NT2/D1 (cell line): ENCODE results near the gene TMEM256.

Source experiments
- DNase-seq: peaks from one replicate; pipeline ENCODE4 v3.0.0-alpha.2; 2011; ENCODE audit warnings: low read depth, low spot score
- H3K27me3 ChIP-seq: 2 replicates; pipeline ENCODE4 v1.6.0; 2011; ENCODE audit warnings: mild to moderate bottlenecking; ENCODE audit not compliant: insufficient read length, insufficient read depth
- H3K36me3 ChIP-seq: 2 replicates; pipeline ENCODE4 v1.6.1; 2011; ENCODE audit warnings: mild to moderate bottlenecking, low read length, mixed read lengths; ENCODE audit not compliant: insufficient read depth, insufficient read length
- H3K4me1 ChIP-seq: 2 replicates; pipeline ENCODE4 v1.5.1; 2011; ENCODE audit not compliant: insufficient read depth, insufficient read length
- H3K4me3 ChIP-seq: 2 replicates; pipeline ENCODE4 v1.5.1; 2011; ENCODE audit warnings: low read depth; ENCODE audit not compliant: insufficient read length
- H3K9ac ChIP-seq: 2 replicates; pipeline ENCODE4 v1.6.0; 2011; ENCODE audit warnings: low read depth; ENCODE audit not compliant: insufficient read length
- H3K9me3 ChIP-seq: 2 replicates; pipeline ENCODE4 v1.5.1; 2011; ENCODE audit warnings: mild to moderate bottlenecking, low read length; ENCODE audit not compliant: insufficient read depth
- SUZ12 ChIP-seq: IDR thresholded peaks from 2 replicates; pipeline ENCODE4 v1.6.1; 2011; ENCODE audit not compliant: insufficient read length, insufficient read depth; ENCODE audit errors: extremely low read depth
- YY1 ChIP-seq: IDR thresholded peaks from 2 replicates; pipeline ENCODE4 v1.6.1; 2011; ENCODE audit not compliant: insufficient read length, insufficient read depth
- ZNF274 ChIP-seq: IDR thresholded peaks from 2 replicates; pipeline ENCODE4 v1.6.1; 2011; ENCODE audit warnings: mild to moderate bottlenecking, low read depth, low read length

The TMEM256 gene

DNA sequence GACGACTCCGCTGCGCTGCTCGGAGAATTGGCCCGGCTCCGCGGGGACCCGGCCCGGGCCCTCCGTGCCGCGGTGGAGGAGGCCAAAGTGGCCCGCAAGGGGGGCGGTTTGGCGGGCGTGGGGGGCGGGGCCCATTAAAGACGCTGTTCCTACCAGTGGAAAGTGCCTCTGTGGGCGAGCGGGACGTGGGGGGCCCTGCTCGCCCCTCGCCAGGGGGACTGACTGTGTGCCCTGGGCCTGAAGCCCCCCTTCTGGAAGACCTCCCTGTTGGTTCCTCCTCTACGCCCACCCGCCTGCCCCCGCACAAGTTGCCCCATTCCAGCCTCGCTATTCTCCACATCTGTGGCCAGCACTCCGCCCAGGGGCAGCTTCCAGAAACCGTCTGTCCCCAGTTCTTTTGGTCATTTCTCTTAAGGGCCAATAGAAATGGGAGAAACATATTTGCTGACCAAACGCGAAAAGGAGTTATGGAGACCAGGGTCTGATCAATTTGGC, 33.5 kb upstream of the TMEM256 start:
- DNase-seq, result no peak
- Histone ChIP-seq H3K27me3 (peaks cover 41% of the 10 kb centered on the region), H3K4me1 (peaks cover 9% of the 10 kb centered on the region), H3K4me3 (peak overlapping the region; percentile 39), H3K9me3 (no peaks in the 10 kb centered on the region), H3K9ac (peak overlapping the region; percentile 74), H3K36me3 (no peaks in the 10 kb centered on the region)
- no peak for TF ChIP-seq ZNF274
- no peak for TF ChIP-seq SUZ12
- TF ChIP-seq YY1, result no peak

DNA sequence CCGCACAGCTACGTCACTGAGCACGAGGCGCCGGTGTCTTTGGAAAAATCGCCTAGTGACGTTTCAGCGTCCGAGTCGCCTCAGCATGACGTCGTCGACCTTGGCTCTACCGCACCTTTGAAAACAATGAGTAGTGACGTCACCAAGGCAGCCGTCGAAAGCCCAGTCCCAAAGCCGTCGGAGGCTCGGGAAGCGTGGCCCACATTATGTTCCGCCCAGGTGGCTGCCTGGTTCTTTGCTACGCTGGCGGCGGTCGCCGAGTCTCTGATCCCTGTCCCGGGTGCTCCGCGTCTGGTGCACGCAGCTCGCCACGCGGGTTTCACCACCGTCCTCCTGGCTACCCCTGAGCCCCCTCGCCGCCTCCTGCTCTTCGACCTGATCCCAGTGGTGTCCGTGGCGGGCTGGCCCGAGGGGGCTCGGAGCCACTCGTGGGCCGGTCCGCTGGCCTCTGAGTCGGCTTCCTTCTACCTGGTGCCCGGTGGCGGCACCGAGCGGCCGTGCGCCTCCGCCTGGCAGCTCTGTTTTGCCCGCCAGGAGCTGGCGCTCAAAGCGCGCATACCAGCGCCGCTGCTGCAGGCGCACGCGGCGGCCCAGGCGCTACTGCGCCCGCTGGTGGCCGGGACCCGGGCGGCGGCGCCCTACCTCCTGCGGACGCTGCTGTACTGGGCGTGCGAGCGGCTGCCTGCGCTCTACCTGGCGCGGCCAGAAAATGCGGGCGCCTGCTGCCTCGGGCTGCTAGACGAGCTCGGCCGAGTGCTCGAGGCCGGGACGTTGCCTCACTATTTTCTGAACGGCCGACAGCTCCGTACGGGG, 32.9 kb upstream of the TMEM256 start:
- peak; percentile 63 for DNase-seq

DNA sequence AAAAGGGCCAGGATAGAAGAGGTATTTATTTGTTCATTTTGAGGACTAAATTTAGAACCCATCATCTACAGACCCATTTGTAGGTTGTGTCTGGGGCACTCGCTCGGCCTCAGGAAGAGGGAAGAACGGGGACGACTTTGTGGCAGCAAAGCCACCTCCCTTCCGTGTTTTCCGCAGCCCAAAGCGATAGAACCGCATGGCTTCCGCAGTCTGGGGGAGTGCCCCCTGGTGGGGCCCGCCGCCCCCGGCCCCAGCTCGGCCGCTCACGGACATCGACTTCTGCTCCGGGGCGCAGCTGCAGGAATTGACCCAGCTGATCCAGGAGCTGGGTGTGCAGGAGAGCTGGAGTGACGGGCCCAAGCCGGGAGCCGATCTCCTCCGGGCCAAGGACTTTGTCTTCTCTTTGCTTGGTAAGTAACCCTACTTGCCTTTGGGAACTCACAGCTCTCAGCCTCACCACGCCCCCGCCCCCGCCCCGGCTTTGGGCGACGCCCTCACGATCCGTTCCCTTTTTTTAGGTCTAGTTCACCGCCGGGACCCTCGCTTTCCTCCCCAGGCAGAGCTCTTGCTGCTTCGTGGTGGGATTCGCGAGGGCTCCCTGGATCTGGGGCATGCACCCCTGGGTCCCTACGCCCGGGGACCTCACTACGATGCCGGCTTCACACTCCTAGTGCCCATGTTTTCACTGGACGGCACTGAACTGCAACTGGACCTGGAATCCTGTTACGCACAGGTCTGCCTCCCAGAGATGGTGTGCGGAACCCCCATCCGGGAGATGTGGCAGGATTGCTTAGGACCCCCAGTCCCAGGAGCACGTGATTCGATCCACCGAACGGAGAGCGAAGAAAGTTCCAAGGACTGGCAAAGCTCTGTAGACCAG, 32.0 kb upstream of the TMEM256 start:
- H3K4me3 ChIP-seq, result peak overlapping the region; percentile 44
- TF ChIP-seq ZNF274 (no peak), SUZ12 (no peak), YY1 (no peak)
- H3K36me3 ChIP-seq, result no peaks in the 10 kb centered on the region
- peaks cover 9% of the 10 kb centered on the region for H3K4me1 ChIP-seq
- H3K9ac ChIP-seq, result peak overlapping the region; percentile 58
- no peak for DNase-seq
- no peaks in the 10 kb centered on the region for H3K9me3 ChIP-seq
- H3K27me3 ChIP-seq, result peaks cover 31% of the 10 kb centered on the region

More for the DNA sequence above, 32.9 kb upstream of the TMEM256 start:
- H3K27me3 ChIP-seq, result peaks cover 34% of the 10 kb centered on the region
- H3K4me1 ChIP-seq, result peaks cover 9% of the 10 kb centered on the region
- no peaks in the 10 kb centered on the region for H3K36me3 ChIP-seq
- no peak for TF ChIP-seq YY1
- no peak for TF ChIP-seq ZNF274
- no peak for TF ChIP-seq SUZ12
- peak overlapping the region; percentile 74 for H3K9ac ChIP-seq
- H3K9me3 ChIP-seq, result no peaks in the 10 kb centered on the region
- peak overlapping the region; percentile 44 for H3K4me3 ChIP-seq

DNA sequence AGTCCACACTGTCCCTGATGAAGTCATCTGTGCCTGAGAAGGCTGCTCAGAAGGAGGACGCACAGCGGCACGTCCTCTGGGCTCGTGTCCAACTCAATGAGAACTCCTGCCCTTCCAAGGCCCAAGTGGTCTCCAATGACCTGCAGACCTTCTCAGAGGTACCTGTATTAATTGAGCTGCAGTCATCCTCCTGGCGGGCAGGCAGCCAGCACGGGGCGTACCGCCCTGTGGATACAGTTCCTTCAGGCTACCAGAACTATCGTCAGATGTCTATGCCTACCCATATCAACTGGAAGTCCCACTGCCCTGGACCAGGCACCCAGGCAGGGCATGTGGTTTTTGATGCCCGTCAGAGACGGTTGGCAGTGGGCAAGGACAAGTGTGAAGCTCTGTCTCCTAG, 28.4 kb upstream of the TMEM256 start:
- H3K4me1 ChIP-seq, result no peaks in the 10 kb centered on the region
- H3K36me3 ChIP-seq, result no peaks in the 10 kb centered on the region
- no peak overlapping the region for H3K4me3 ChIP-seq
- H3K27me3 ChIP-seq, result peaks cover 6% of the 10 kb centered on the region
- no peak for TF ChIP-seq YY1
- TF ChIP-seq ZNF274, result no peak
- no peak for TF ChIP-seq SUZ12
- H3K9me3 ChIP-seq, result no peaks in the 10 kb centered on the region
- DNase-seq, result no peak
- no peak overlapping the region for H3K9ac ChIP-seq

DNA sequence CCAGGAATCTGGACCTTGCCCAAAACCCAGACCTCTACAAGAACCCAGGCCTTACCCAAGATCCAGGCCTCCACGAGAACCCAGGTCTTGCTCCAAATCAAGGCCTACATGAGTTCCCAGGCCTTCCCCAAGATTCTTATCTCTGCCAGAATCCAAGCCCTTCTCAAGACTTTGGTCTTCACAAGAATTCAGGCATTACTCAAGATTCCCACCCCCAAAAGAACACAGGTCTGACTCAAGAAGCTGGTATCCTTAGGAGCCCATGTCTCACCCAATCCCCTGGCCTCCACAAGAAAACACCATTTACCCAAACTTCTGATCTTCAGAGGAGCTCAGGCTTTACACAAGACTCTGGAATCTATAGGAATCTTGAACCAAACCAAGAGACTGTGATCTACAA, 27.3 kb upstream of the TMEM256 start:
- peaks cover 1% of the 10 kb centered on the region for H3K27me3 ChIP-seq
- H3K36me3 ChIP-seq, result no peaks in the 10 kb centered on the region
- H3K4me1 ChIP-seq, result no peaks in the 10 kb centered on the region
- H3K4me3 ChIP-seq, result no peak overlapping the region
- H3K9ac ChIP-seq, result no peak overlapping the region
- no peaks in the 10 kb centered on the region for H3K9me3 ChIP-seq
- TF ChIP-seq ZNF274 (no peak), YY1 (no peak), SUZ12 (no peak)
- DNase-seq, result no peak

DNA sequence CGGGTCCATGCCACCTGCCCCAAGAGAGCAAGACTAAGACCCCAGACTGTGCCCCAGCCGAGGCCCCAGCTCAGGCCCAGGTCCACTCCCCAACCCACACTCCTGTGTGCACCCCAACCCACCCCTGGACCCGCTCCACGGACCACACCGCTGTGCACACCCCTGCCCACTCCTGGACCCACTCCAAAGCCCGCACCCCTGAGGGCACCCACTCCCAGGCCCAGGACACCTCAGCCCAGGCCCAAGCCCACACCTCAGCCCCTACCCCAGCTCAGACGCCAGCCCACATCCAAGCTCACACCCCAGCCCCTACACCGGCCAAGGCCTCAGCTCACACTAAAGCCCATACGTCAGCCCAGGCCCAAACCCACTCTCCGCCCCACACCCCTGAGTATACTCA, 25.8 kb upstream of the TMEM256 start:
- no peak overlapping the region for H3K9ac ChIP-seq
- H3K27me3 ChIP-seq, result no peaks in the 10 kb centered on the region
- no peaks in the 10 kb centered on the region for H3K4me1 ChIP-seq
- DNase-seq, result no peak
- TF ChIP-seq YY1, result no peak
- TF ChIP-seq SUZ12, result no peak
- TF ChIP-seq ZNF274, result no peak
- no peaks in the 10 kb centered on the region for H3K9me3 ChIP-seq
- H3K36me3 ChIP-seq, result no peaks in the 10 kb centered on the region
- H3K4me3 ChIP-seq, result no peak overlapping the region

DNA sequence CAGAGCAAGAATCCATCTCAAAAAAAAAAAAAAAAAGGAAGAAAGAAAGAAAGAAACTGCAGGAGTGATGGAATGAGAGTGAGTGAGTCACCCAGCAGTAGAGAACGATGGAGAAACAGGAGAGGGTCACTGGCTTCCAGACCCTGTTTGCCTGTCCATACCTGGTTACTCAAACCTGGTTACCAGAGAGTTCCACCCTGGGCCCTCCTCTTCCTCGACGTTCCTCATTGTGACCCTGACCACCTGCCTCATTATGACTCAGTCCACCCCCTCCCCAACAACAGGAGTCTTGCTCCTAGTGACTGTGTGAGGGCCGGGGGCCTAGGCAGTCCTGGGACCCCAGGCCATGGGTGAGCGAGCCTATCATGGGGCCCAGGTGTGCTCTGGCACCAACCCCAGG, 24.7 kb upstream of the TMEM256 start, which contains the start of gene SPEM3:
Gene SPEM3 (plus strand): TSS at position 301 of the 400 bp plus-strand sequence. CDS start 46 bp downstream, at position 347.
- Histone ChIP-seq H3K9ac (no peak within 1 kb of the TSS), H3K36me3 (no peaks in the 10 kb centered on the region)
- TF ChIP-seq SUZ12, result no peak
- TF ChIP-seq YY1, result no peak
- TF ChIP-seq ZNF274, result no peak

More for the DNA sequence above, 24.7 kb upstream of the TMEM256 start, which contains the start of gene SPEM3:
- Histone ChIP-seq H3K27me3 (no peaks in the 10 kb centered on the region), H3K9me3 (no peaks in the 10 kb centered on the region), H3K4me3 (no peak within 1 kb of the TSS), H3K4me1 (no peaks in the 10 kb centered on the region)
- no peak for DNase-seq
